Epithelial cell of proximal tubule (primary cell): ENCODE measurements around the gene TTC21A. TPM values are rescaled to one million over a fixed set of nuclear protein-coding genes. Genes with fewer than 3 reads are reported as not detected.

ENCODE experiments used
- DNase-seq: peaks from one replicate; pipeline ENCODE4 v3.0.0-alpha.2; 2011; ENCODE audit warnings: low read depth
- H3K4me3 ChIP-seq: 2 replicates; pipeline ENCODE4 v1.5.1; 2011; ENCODE audit warnings: low read depth, mild to moderate bottlenecking, low read length
- CTCF ChIP-seq: conservative IDR thresholded peaks from 2 replicates; pipeline ENCODE4 v1.5.1; 2012; ENCODE audit warnings: low read depth, mild to moderate bottlenecking, low read length
- total RNA-seq: library from RNA; depleted of rRNA; stranded (reverse); fragments of >200 nt; gene quantifications from 2 replicates; pipeline ENCODE4 v1.2.3, GENCODE V29; 2015

Gene TTC21A
- total RNA-seq, 1 donor from 2014 or later = 0.86 TPM

GRCh38 chr3:39185326-39185958, 78.0 kb downstream of the TTC21A start:
- no peak for TF ChIP-seq CTCF
- no peak overlapping the region for H3K4me3 ChIP-seq
- DNase-seq = no peak

GRCh38 chr3:39185959-39186691, 78.6 kb downstream of the TTC21A start:
- TF ChIP-seq CTCF = no peak
- no peak for DNase-seq
- no peak overlapping the region for H3K4me3 ChIP-seq

- DNase-seq = no peak
- H3K4me3 ChIP-seq = no peak overlapping the region
- TF ChIP-seq CTCF = no peak
Observed at GRCh38 chr3:39186692-39187151, 79.2 kb downstream of the TTC21A start.

- H3K4me3 ChIP-seq = no peak overlapping the region
- DNase-seq = no peak
- no peak for TF ChIP-seq CTCF
Observed at GRCh38 chr3:39187372-39188155, 80.1 kb downstream of the TTC21A start.

Other genes starting within 250 kb of the TTC21A start
- not detected in 2 replicates for gene SCN11A, start 55.7 kb upstream of the TTC21A start, total RNA-seq
- 17.3 and 29.5 TPM in 2 replicates for gene WDR48, start 55.7 kb upstream of the TTC21A start, total RNA-seq
- 17.6 and 38.8 TPM in 2 replicates for gene GORASP1, start 53 bp upstream of the TTC21A start, total RNA-seq
- 11.5 and 12.7 TPM in 2 replicates for gene CSRNP1, start 45.9 kb downstream of the TTC21A start, total RNA-seq
- 0.12 TPM in 1 of 2 replicates, not detected in the other for gene XIRP1, start 84.9 kb downstream of the TTC21A start, total RNA-seq
- gene CX3CR1, start 172.4 kb downstream of the TTC21A start, total RNA-seq = not detected in 2 replicates
- gene CCR8, start 222.0 kb downstream of the TTC21A start, total RNA-seq = not detected in 2 replicates